PC-3 (cell line): ENCODE results near the gene PRKN. TPM values are rescaled to one million over a fixed set of nuclear protein-coding genes. Genes with fewer than 3 reads are reported as not detected.

Source experiments
- ATAC-seq: fragments of 200-7000 bp; cut with Tn5 transposase; 2 replicates; pipeline ENCODE4 v1.9.1; 2020; ENCODE audit warnings: mild to moderate bottlenecking, moderate library complexity
- BruUV-seq: library from RNA; stranded (reverse); fragments of 400-500 nt; replicated peaks from 2 replicates; lab custom pipeline; 2021; lab: Mats Ljungman, UMichigan
- CTCF ChIA-PET: fragments of 300-600 bp; sonication (Branson Sonifier 250); formaldehyde crosslinking; loops from one replicate; lab custom pipeline; 2022; ENCODE audit warnings: antibody characterized with exemption; lab: Charles Lee
- POLR2A ChIA-PET: fragments of 300-600 bp; sonication (Branson Sonifier 250); formaldehyde crosslinking; loops from one replicate; lab custom pipeline; 2022; ENCODE audit warnings: antibody characterized with exemption; ENCODE audit not compliant: unreplicated experiment; lab: Charles Lee
- DNase-seq: peaks from one replicate; pipeline ENCODE4 v3.0.0-alpha.2; 2015
- H2AFZ ChIP-seq: fragments of 300-600 bp; sonication (generic); 2 replicates; pipeline ENCODE4 v1.6.0; 2016; ENCODE audit warnings: antibody characterized with exemption, low read length
- H3F3A ChIP-seq: fragments of 300-600 bp; sonication (generic); one replicate; pipeline ENCODE4 v1.6.0; 2017; ENCODE audit warnings: antibody characterized with exemption, low read length, control low read depth, mild to moderate bottlenecking; ENCODE audit not compliant: unreplicated experiment
- H3K27ac ChIP-seq: fragments of 300-600 bp; sonication (generic); 2 replicates; pipeline ENCODE4 v1.5.1; 2016; ENCODE audit warnings: mild to moderate bottlenecking, low read length
- H3K27me3 ChIP-seq: fragments of 300-600 bp; sonication (generic); 2 replicates; pipeline ENCODE4 v1.6.1; 2016; ENCODE audit warnings: low read length, mixed read lengths
- H3K36me3 ChIP-seq: fragments of 300-600 bp; sonication (generic); 2 replicates; pipeline ENCODE4 v1.6.1; 2016; ENCODE audit warnings: low read depth, mixed run types, low read length, mixed read lengths
- H3K4me1 ChIP-seq: fragments of 300-600 bp; sonication (generic); 2 replicates; pipeline ENCODE4 v1.5.1; 2016; ENCODE audit warnings: low read length; ENCODE audit not compliant: insufficient read depth
- H3K4me2 ChIP-seq: fragments of 300-600 bp; sonication (generic); 2 replicates; pipeline ENCODE4 v1.6.0; 2016; ENCODE audit warnings: low read length
- H3K4me3 ChIP-seq: fragments of 300-600 bp; sonication (generic); 2 replicates; pipeline ENCODE4 v1.5.1; 2016; ENCODE audit warnings: mild to moderate bottlenecking, low read length, mixed read lengths
- H3K79me2 ChIP-seq: fragments of 300-600 bp; sonication (generic); 2 replicates; pipeline ENCODE4 v1.6.1; 2017; ENCODE audit warnings: low read length, mixed read lengths
- H3K9ac ChIP-seq: fragments of 300-600 bp; sonication (generic); 2 replicates; pipeline ENCODE4 v1.6.0; 2016; ENCODE audit warnings: mild to moderate bottlenecking, low read length
- H3K9me2 ChIP-seq: fragments of 300-600 bp; sonication (generic); replicated peaks from 2 replicates; pipeline ENCODE4 v1.6.1; 2016; ENCODE audit warnings: mixed run types, low read length, mixed read lengths
- H3K9me3 ChIP-seq: fragments of 300-600 bp; sonication (generic); 2 replicates; pipeline ENCODE4 v1.6.1; 2016; ENCODE audit warnings: low read length, mixed read lengths
- H4K20me1 ChIP-seq: fragments of 300-600 bp; sonication (generic); 2 replicates; pipeline ENCODE4 v1.6.1; 2016; ENCODE audit warnings: low read length, mixed read lengths
- CTCF ChIP-seq: fragments of 300-600 bp; sonication (generic); conservative IDR thresholded peaks from 2 replicates; pipeline ENCODE4 v1.5.1; 2017; ENCODE audit warnings: antibody characterized with exemption, low read depth, mild to moderate bottlenecking, low read length
- EZH2 ChIP-seq: fragments of 300-600 bp; sonication (generic); IDR thresholded peaks from one replicate; pipeline ENCODE4 v1.6.1; 2017; ENCODE audit warnings: antibody characterized with exemption, mild to moderate bottlenecking, low read length; ENCODE audit not compliant: unreplicated experiment
- EZH2phosphoT487 ChIP-seq: fragments of 300-600 bp; sonication (generic); IDR thresholded peaks from 2 replicates; pipeline ENCODE4 v1.6.1; 2018; ENCODE audit warnings: mild to moderate bottlenecking, antibody characterized with exemption, low read length, borderline replicate concordance
- intact Hi-C: fragments of 100-400 bp; cut with micrococcal nuclease; formaldehyde crosslinking; loops from 2 replicates; pipeline ENCODE4 v1.9.0; 2023
- total RNA-seq: library from RNA; depleted of rRNA; stranded (reverse); fragments of >200 nt; gene quantifications from 2 replicates; pipeline ENCODE4 v1.2.3, GENCODE V29; 2014

PRKN gene
- total RNA-seq, 1 experiment from 2014 or later = not detected

GRCh38 chr6:162343198-162343935 is 384.2 kb downstream of the PRKN start:
- no peak overlapping the region for H3K4me2 ChIP-seq
- no peak overlapping the region for H2AFZ ChIP-seq
- no peaks in the 10 kb centered on the region for H3K4me1 ChIP-seq
- H3K27ac ChIP-seq = no peak overlapping the region
- no peaks in the 10 kb centered on the region for H3K9me3 ChIP-seq
- POLR2A ChIA-PET = no interaction called here
- ATAC-seq (no peak), DNase-seq (no peak)
- no peaks in the 10 kb centered on the region for H3K36me3 ChIP-seq
- H3K27me3 ChIP-seq = no peaks in the 10 kb centered on the region
- H4K20me1 ChIP-seq = no peaks in the 10 kb centered on the region
- H3K4me3 ChIP-seq = no peak overlapping the region
- no peaks in the 10 kb centered on the region for H3K9me2 ChIP-seq
- H3F3A ChIP-seq = no peaks in the 10 kb centered on the region
- H3K9ac ChIP-seq = no peak overlapping the region
- no peaks in the 10 kb centered on the region for H3K79me2 ChIP-seq
- CTCF ChIA-PET = no interaction called here
- intact Hi-C loops = no loop called here
- no peak for TF ChIP-seq EZH2
- TF ChIP-seq CTCF = no peak
- TF ChIP-seq EZH2phosphoT487 = no peak
- BruUV-seq = no TSS peak

GRCh38 chr6:162337412-162337811 is 390.2 kb downstream of the PRKN start:
- ChIA-PET POLR2A (no interaction called here), CTCF (no interaction called here)
- no peak overlapping the region for H3K9ac ChIP-seq
- no peak overlapping the region for H3K27ac ChIP-seq
- H4K20me1 ChIP-seq = no peaks in the 10 kb centered on the region
- no peaks in the 10 kb centered on the region for H3K9me3 ChIP-seq
- H3K27me3 ChIP-seq = 0 out of 2 replicates have a peak, but pooled peaks cover 3% of the 10 kb centered on the region
- H3K36me3 ChIP-seq = no peaks in the 10 kb centered on the region
- no peak overlapping the region for H2AFZ ChIP-seq
- H3K4me3 ChIP-seq = no peak overlapping the region
- intact Hi-C loops = no loop called here
- no peak overlapping the region for H3K4me2 ChIP-seq
- no TSS peak for BruUV-seq
- H3F3A ChIP-seq = no peaks in the 10 kb centered on the region
- TF ChIP-seq EZH2 (no peak), CTCF (no peak), EZH2phosphoT487 (no peak)
- no peaks in the 10 kb centered on the region for H3K9me2 ChIP-seq
- DNase-seq (no peak), ATAC-seq (no peak)
- H3K79me2 ChIP-seq = no peaks in the 10 kb centered on the region
- no peaks in the 10 kb centered on the region for H3K4me1 ChIP-seq

- Histone ChIP-seq H3K9me2 (no peaks in the 10 kb centered on the region), H3K4me2 (no peak overlapping the region), H3K27me3 (0 out of 2 replicates have a peak, but pooled peaks cover 3% of the 10 kb centered on the region), H3F3A (no peaks in the 10 kb centered on the region), H3K27ac (no peak overlapping the region), H3K4me1 (no peaks in the 10 kb centered on the region), H3K9me3 (no peaks in the 10 kb centered on the region), H3K9ac (no peak overlapping the region), H3K36me3 (no peaks in the 10 kb centered on the region), H3K79me2 (no peaks in the 10 kb centered on the region), H4K20me1 (no peaks in the 10 kb centered on the region), H3K4me3 (no peak overlapping the region), H2AFZ (no peak overlapping the region)
- ChIA-PET POLR2A (no interaction called here), CTCF (no interaction called here)
- intact Hi-C loops = no loop called here
- ATAC-seq (no peak), DNase-seq (no peak)
- TF ChIP-seq EZH2 = no peak
- no peak for TF ChIP-seq CTCF
- no peak for TF ChIP-seq EZH2phosphoT487
- no TSS peak for BruUV-seq
Measured at GRCh38 chr6:162336359-162336758, 391.2 kb downstream of the PRKN start.
